ENCODE results near the gene LHPP. TPM values are rescaled to one million over a fixed set of nuclear protein-coding genes. Genes with fewer than 3 reads are reported as not detected.

Gene LHPP
- total RNA-seq, 2 experiments from 2014 or later, result 15.3 to 19.6 TPM

DNA sequence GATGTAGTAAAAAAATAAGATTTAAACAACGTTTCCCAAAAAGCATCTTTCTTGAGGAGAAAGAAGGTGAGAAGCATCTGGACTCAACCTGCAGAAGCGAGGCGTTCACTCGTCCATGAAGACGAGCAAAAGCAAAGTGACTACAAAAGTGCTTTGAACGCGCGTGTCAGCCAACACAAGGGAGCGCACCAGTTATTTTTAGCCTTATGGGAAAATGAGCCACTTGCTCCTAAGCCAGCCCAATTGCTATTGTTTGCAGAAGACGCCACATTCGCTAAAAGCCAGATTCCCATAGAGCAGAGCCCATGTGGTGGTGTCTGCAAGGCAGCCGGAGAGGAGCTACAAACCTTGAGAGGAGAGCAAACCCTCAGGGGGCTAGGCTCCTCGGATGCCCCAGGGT lies 160.0 kb downstream of the LHPP start:
- ChIA-PET CTCF (interaction anchor here (0.5 to 1.0 kb wide), 2 partner anchors 13 to 158 kb away, joined by 3 to 5 read pairs; no protein-coding TSS in a partner anchor), POLR2A (interaction anchor here (1.0 to 1.4 kb wide), 3 partner anchors 75 to 160 kb away, joined by 3 to 4 read pairs (median 3); partner anchors contain the start of gene LHPP)
- peaks cover 74% of the 10 kb centered on the region for H3K4me1 ChIP-seq (ENCODE audit: insufficient read depth, low read length)
- peaks cover 27% of the 10 kb centered on the region for H3K36me3 Mint-ChIP-seq (ENCODE audit: low read depth)
- H3K27me3 ChIP-seq (ENCODE audit: control insufficient read depth in 1 of 2, insufficient read depth in 2 of 2, low read length in 2 of 2), result no peaks in the 10 kb centered on the region
- no peak overlapping the region for H3K27ac Mint-ChIP-seq
- H3K4me1 Mint-ChIP-seq (ENCODE audit: low read depth), result peaks cover 31% of the 10 kb centered on the region
- H3K36me3 ChIP-seq (ENCODE audit: insufficient read depth, low read length), result peaks cover 50% of the 10 kb centered on the region
- H3K27ac ChIP-seq (ENCODE audit: low read depth in 1 of 2, low read length in 2 of 2), result no peak overlapping the region
- H3K4me3 Mint-ChIP-seq, result no peak overlapping the region
- intact Hi-C loops (cut with DNase I, micrococcal nuclease), result no loop called here
- ATAC-seq (ENCODE audit: poor library complexity) (no peak), DNase-seq (no peak)
- H3K27me3 Mint-ChIP-seq, result no peaks in the 10 kb centered on the region
- H3K9me3 Mint-ChIP-seq, result no peaks in the 10 kb centered on the region
- H3K4me3 ChIP-seq (ENCODE audit: low read length), result no peak overlapping the region
- TF ChIP-seq CTCF (IDR thresholded peaks at IDR 0.05), result no peak
- H3K9me3 ChIP-seq (ENCODE audit: control insufficient read depth in 1 of 2, insufficient read depth in 1 of 2, low read length in 2 of 2), result no peaks in the 10 kb centered on the region

DNA sequence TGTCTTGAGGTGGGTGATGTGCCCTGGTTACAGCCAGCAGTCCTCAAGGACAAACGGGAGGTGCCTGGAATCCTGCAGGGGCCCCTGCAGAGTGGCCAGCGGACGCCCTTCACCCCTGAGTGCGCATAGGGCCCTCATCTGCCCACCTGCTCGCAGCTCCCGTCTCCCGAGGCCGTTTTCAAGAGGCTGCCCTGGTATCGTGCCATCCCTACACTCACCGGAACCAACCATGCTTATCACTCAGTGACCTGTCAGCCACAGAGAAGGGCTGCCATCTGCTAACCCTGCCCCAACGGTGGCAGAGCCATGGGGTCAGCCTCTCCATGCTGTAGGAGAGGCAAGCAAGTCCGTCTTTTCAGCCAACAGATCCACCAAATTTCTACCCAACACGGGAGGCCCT lies 160.5 kb downstream of the LHPP start:
- TF ChIP-seq CTCF (IDR thresholded peaks at IDR 0.05), result no peak
- POLR2A ChIA-PET, result interaction anchor here (1.0 to 1.1 kb wide), 3 partner anchors 74 to 120 kb away, joined by 3 to 4 read pairs (median 3); no protein-coding TSS in a partner anchor
- Mint-ChIP-seq H3K4me1 (ENCODE audit: low read depth) (peaks cover 36% of the 10 kb centered on the region), H3K27me3 (no peaks in the 10 kb centered on the region), H3K9me3 (no peaks in the 10 kb centered on the region), H3K4me3 (no peak overlapping the region), H3K36me3 (ENCODE audit: low read depth) (peaks cover 26% of the 10 kb centered on the region), H3K27ac (no peak overlapping the region)
- intact Hi-C loops (cut with DNase I, micrococcal nuclease), result no loop called here
- Histone ChIP-seq H3K4me3 (ENCODE audit: low read length) (no peak overlapping the region), H3K27ac (ENCODE audit: low read depth in 1 of 2, low read length in 2 of 2) (no peak overlapping the region), H3K36me3 (ENCODE audit: insufficient read depth, low read length) (peaks cover 45% of the 10 kb centered on the region), H3K4me1 (ENCODE audit: insufficient read depth, low read length) (peaks cover 79% of the 10 kb centered on the region), H3K9me3 (ENCODE audit: control insufficient read depth in 1 of 2, insufficient read depth in 1 of 2, low read length in 2 of 2) (no peaks in the 10 kb centered on the region), H3K27me3 (ENCODE audit: control insufficient read depth in 1 of 2, insufficient read depth in 2 of 2, low read length in 2 of 2) (no peaks in the 10 kb centered on the region)
- ATAC-seq (ENCODE audit: poor library complexity), result no peak
- DNase-seq, result no peak
- CTCF ChIA-PET, result interaction anchor here (1.0 kb wide), 1 partner anchor 12 kb away, joined by 5 read pairs; no protein-coding TSS in a partner anchor

GRCh38 chr10:124622866-124623536 lies 161.4 kb downstream of the LHPP start:
- Mint-ChIP-seq H3K4me1 (ENCODE audit: low read depth) (peaks cover 40% of the 10 kb centered on the region), H3K27ac (no peak overlapping the region), H3K9me3 (no peaks in the 10 kb centered on the region), H3K4me3 (no peak overlapping the region), H3K36me3 (ENCODE audit: low read depth) (peaks cover 21% of the 10 kb centered on the region), H3K27me3 (no peaks in the 10 kb centered on the region)
- ATAC-seq (ENCODE audit: poor library complexity) (no peak), DNase-seq (no peak)
- TF ChIP-seq CTCF (IDR thresholded peaks at IDR 0.05), result no peak
- H3K4me1 ChIP-seq (ENCODE audit: insufficient read depth, low read length), result peaks cover 82% of the 10 kb centered on the region
- ChIA-PET CTCF (no interaction called here), POLR2A (interaction anchor here (1.1 kb wide), 1 partner anchor 119 kb away, joined by 3 read pairs; no protein-coding TSS in a partner anchor)
- no peaks in the 10 kb centered on the region for H3K27me3 ChIP-seq (ENCODE audit: control insufficient read depth in 1 of 2, insufficient read depth in 2 of 2, low read length in 2 of 2)
- no peaks in the 10 kb centered on the region for H3K9me3 ChIP-seq (ENCODE audit: control insufficient read depth in 1 of 2, insufficient read depth in 1 of 2, low read length in 2 of 2)
- no peak overlapping the region for H3K27ac ChIP-seq (ENCODE audit: low read depth in 1 of 2, low read length in 2 of 2)
- no peak overlapping the region for H3K4me3 ChIP-seq (ENCODE audit: low read length)
- H3K36me3 ChIP-seq (ENCODE audit: insufficient read depth, low read length), result peaks cover 40% of the 10 kb centered on the region
- intact Hi-C loops (cut with DNase I, micrococcal nuclease), result no loop called here

Data from CD4-positive, alpha-beta T cell (primary cell).